ENCODE data around the gene CPE. TPM values are rescaled to one million over a fixed set of nuclear protein-coding genes. Genes with fewer than 3 reads are reported as not detected.

Gene CPE
- total and polyA plus RNA-seq, 10 of the 15 experiments (the other 5 are each of a cell fraction or from before 2014, with no cell fraction given), result 0.05 to 0.14 TPM; not detected in 8

- TF ChIP-seq NRF1 (conservative IDR thresholded peaks at IDR 0.05; ENCODE audit: low read depth, low read length), result no peak
Observed at GRCh38 chr4:165522050-165522449, 143.2 kb downstream of the CPE start (continued).

DNA sequence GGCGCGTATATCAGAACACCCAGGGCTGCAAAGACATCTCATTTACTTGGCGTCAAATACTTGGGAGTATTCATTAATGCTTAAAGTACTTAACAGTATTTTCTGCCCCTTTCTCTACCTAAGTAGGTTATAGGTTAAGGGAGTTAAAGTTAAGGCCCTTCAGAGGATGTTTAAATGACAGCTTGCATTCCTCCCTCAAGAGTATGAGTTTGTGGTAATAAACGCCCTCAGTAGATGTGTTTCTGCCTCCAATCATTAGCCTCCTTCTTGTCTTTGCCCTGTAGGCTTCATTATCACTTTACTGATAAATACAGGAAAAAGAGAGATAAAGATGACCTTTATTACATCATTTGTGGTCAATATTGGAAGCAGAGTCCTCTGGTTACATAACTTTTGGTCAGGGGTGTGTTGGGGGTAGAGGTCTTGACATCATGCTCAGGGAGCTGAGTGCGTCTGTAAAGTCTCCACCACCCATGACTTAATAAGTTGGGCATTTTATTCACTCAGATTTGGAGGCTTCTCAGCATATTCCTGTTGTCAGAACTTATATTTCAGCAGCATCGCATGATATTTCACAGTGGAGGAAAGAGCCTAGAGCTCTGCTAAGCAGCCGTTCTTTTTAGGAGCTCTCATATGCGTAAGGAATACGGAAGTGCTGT lies 145.9 kb downstream of the CPE start:
- intact Hi-C loops (cut with micrococcal nuclease; ENCODE audit: unreplicated experiment) (no loop called here), in situ Hi-C loops (cut with MboI) (loop anchor here (25.0 kb wide), 1 partner anchor 1063 kb away; no protein-coding TSS in a partner anchor)
- TF ChIP-seq HDAC2 (IDR thresholded peaks at IDR 0.05) (no peak), BHLHE40 (IDR thresholded peaks at IDR 0.05; ENCODE audit: borderline replicate concordance in 1 of 2, low read depth in 2 of 2, low read length in 1 of 2) (no peak), MTA2 (IDR thresholded peaks at IDR 0.05; ENCODE audit: low read depth) (no peak), NR2C1 (IDR thresholded peaks at IDR 0.05) (no peak), SIX5 (IDR thresholded peaks at IDR 0.05; ENCODE audit: low read depth, low read length, severe bottlenecking) (no peak), SKIL (IDR thresholded peaks at IDR 0.05; ENCODE audit: low read depth, poor library complexity, severe bottlenecking) (no peak), MAX (IDR thresholded peaks at IDR 0.05; ENCODE audit: low read depth, low read length) (no peak), FOXM1 (IDR thresholded peaks at IDR 0.05; ENCODE audit: low read depth, low read length) (no peak), KAT2A (conservative IDR thresholded peaks at IDR 0.05; ENCODE audit: control insufficient read depth, low read depth, low read length) (no peak), PKNOX1 (IDR thresholded peaks at IDR 0.05) (no peak), FOXK2 (IDR thresholded peaks at IDR 0.05) (no peak), CHD1 (IDR thresholded peaks at IDR 0.05; ENCODE audit: low read depth, low read length) (no peak), NFIC (IDR thresholded peaks at IDR 0.05; ENCODE audit: low read depth, low read length) (no peak), BCL3 (IDR thresholded peaks at IDR 0.05; ENCODE audit: borderline replicate concordance, insufficient read depth, low read depth, low read length, poor library complexity, severe bottlenecking) (no peak), JUND (IDR thresholded peaks at IDR 0.05; ENCODE audit: low read depth, low read length) (no peak), FOS (IDR thresholded peaks at IDR 0.05; ENCODE audit: borderline replicate concordance, extremely low read depth, insufficient read length) (no peak)
- Histone ChIP-seq H3K4me3 (no peak overlapping the region), H3K27ac (ENCODE audit: control insufficient read depth, insufficient read depth) (no peak overlapping the region), H3K36me3 (ENCODE audit: control insufficient read depth in 2 of 2, insufficient read depth in 2 of 2, low read length in 1 of 2) (no peaks in the 10 kb centered on the region), H3K9me3 (replicated peaks; ENCODE audit: control insufficient read depth, insufficient read depth, low read length) (no peaks in the 10 kb centered on the region), H3K9ac (ENCODE audit: control insufficient read depth, insufficient read depth, low read length) (no peak overlapping the region), H3K27me3 (replicated peaks in 1 of 2; ENCODE audit: control insufficient read depth in 2 of 2, insufficient read depth in 2 of 2, low read length in 1 of 2) (no peaks in the 10 kb centered on the region), H3K79me2 (ENCODE audit: control insufficient read depth, insufficient read depth, low read length) (no peaks in the 10 kb centered on the region), H4K20me1 (ENCODE audit: control insufficient read depth, insufficient read depth) (no peaks in the 10 kb centered on the region), H2AFZ (ENCODE audit: control insufficient read depth, low read depth, low read length) (no peak overlapping the region), H3K4me2 (ENCODE audit: control insufficient read depth, insufficient read depth) (no peak overlapping the region), H3K4me1 (ENCODE audit: control insufficient read depth, insufficient read depth, low read length) (no peaks in the 10 kb centered on the region)
- no peak for ATAC-seq
- FAIRE-seq, result no peak
- WGBS (ENCODE audit: insufficient coverage, insufficient replicate concordance, low lambda C conversion rate, missing lambda C conversion rate), result 55% methylated on average over 9 of the region's 9 CpGs
- RAD21 ChIA-PET (ENCODE audit: unreplicated experiment), result no interaction called here
- DNase-seq (ENCODE audit: low read depth, low spot score), result no peak
- BruUV-seq (replicated peaks), result no TSS peak
- POLR2A ChIA-PET, result no interaction called here
- CTCF ChIA-PET, result interaction anchor here (1.1 to 1.8 kb wide), 2 partner anchors 12 to 31 kb away, joined by 3 to 6 read pairs; no protein-coding TSS in a partner anchor
- SMC1A ChIA-PET (ENCODE audit: uncharacterized antibody, unreplicated experiment), result interaction anchor here (1.0 to 1.6 kb wide), 2 partner anchors 12 to 31 kb away, joined by 4 read pairs; no protein-coding TSS in a partner anchor

Measured in GM12878 (cell line).